Epithelial cell of esophagus (primary cell): Measurements from ENCODE around the gene RAB31.

Experiments used
- DNase-seq: peaks from one replicate; pipeline ENCODE4 v3.0.0; 2010; ENCODE audit warnings: low read depth
- H3K4me3 ChIP-seq: 2 replicates; pipeline ENCODE4 v1.5.1; 2011; ENCODE audit warnings: mild to moderate bottlenecking, low read length, control low read depth
- TF ChIP-seq, protein P1 (sequence below): IDR thresholded peaks from 2 replicates; pipeline ENCODE4 v1.5.1; 2011; ENCODE audit warnings: low read depth, mild to moderate bottlenecking, low read length, control low read depth, inconsistent platforms; ENCODE audit not compliant: insufficient read depth; ENCODE audit errors: missing control alignments

Gene RAB31

DNA sequence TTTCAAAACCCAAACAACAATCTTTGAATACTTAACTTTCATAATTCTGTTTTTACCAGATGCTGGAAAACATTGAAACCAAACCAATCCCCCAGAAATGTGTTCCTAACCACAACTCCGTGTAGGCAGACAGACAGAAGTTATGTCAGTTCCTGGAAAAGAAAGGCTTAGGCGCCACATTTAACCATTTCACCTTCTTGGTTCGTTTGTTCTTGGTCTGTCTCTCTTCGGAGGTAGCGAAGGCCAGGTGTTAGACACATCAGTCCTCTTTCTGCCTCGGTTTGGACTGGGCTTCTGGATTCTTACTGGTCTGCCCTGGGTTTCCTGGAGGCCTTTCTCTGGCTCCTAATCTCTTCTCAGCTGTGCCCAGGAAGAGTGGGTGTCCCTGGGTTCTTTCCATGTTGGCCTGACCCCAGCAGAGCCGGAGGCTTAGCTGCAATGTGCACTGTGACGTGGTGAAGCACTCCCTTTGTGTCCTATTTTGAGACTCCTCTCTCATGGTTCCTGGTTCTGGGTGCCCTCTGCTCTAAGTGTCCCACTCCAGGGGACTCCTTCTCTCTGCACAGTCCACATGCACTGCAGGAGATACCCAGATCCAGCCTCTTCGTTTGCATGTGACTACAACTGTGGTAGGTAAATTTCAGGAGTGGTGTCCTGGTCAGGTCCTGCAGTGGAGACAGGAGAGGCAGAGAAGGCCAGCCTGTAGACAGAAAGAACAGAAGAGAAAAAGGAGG, 23.1 kb upstream of the RAB31 start:
- TF ChIP-seq, protein P1, sequence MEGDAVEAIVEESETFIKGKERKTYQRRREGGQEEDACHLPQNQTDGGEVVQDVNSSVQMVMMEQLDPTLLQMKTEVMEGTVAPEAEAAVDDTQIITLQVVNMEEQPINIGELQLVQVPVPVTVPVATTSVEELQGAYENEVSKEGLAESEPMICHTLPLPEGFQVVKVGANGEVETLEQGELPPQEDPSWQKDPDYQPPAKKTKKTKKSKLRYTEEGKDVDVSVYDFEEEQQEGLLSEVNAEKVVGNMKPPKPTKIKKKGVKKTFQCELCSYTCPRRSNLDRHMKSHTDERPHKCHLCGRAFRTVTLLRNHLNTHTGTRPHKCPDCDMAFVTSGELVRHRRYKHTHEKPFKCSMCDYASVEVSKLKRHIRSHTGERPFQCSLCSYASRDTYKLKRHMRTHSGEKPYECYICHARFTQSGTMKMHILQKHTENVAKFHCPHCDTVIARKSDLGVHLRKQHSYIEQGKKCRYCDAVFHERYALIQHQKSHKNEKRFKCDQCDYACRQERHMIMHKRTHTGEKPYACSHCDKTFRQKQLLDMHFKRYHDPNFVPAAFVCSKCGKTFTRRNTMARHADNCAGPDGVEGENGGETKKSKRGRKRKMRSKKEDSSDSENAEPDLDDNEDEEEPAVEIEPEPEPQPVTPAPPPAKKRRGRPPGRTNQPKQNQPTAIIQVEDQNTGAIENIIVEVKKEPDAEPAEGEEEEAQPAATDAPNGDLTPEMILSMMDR: no peak
- no peak for DNase-seq
- no peak overlapping the region for H3K4me3 ChIP-seq

DNA sequence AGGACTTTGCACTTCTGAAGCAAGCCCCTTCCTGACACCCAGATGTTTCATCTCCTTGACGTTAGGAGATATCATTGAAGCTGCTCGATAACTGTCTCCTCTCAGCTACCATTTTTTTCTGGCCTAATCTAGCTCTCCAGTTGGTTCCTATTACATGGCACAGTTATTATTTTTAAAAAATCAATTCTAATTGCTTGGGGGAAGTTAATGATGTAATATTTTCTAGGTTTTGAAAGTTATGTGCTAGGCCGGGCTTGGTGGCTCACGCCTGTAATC, 22.5 kb upstream of the RAB31 start:
- H3K4me3 ChIP-seq: no peak overlapping the region

DNA sequence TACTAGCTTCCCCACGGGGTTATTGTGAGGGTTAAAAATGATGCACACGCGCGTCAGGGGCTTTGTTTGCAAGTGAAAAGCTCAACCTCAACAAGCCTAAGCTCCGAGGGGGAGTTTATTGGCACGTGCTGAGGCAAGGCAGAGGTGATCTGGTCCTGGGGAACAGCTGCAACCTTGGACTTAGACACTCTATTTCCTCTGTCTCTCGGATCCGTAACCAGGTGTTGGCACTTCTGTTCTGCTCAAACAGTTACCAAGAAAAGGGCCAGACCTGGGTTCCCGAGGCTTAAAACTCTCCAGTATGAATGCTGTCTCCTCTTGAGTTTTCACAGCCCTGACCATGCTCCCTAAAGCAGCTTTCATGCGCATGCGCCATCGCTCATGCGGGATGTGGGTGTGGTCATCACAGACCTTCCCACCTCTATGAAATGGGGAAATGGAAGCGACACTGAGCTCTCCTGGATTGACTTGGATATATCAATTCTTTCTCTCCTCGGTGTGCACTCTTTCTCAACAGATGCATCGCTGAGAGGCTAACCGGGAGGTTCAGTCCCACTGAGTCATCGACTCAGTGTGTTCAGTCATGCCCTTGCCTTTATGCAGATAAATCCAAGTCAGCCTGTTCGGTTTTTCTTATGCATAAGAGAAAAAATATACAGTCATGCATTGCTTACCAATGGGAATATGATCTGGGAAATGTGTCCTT, 19.9 kb upstream of the RAB31 start:
- DNase-seq: peak; percentile 98

More for the DNA sequence above, 22.5 kb upstream of the RAB31 start:
- no peak for DNase-seq
- TF ChIP-seq, protein P1: no peak

DNA sequence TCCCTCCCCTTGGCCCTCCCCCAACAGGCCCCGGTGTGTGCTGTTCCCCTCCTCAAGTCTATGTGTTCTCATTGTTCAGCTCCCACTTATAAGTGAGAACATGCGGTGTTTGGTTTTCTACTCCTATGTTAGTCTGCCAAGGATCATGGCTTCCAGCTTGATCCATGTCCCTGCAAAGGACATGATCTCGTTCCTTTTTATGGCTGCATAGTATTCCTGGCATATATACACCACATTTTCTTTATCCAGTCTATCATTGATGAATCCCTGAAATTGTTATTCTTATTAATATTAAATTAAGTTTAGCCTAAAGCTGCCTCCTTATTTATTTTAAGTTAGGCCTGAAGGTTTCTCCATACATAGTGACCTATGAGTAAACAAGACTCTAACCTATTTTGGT, 18.8 kb upstream of the RAB31 start:
- TF ChIP-seq, protein P1: no peak
- no peak for DNase-seq
- no peak overlapping the region for H3K4me3 ChIP-seq

More for the DNA sequence above, 19.9 kb upstream of the RAB31 start:
- TF ChIP-seq, protein P1: no peak
- no peak overlapping the region for H3K4me3 ChIP-seq

DNA sequence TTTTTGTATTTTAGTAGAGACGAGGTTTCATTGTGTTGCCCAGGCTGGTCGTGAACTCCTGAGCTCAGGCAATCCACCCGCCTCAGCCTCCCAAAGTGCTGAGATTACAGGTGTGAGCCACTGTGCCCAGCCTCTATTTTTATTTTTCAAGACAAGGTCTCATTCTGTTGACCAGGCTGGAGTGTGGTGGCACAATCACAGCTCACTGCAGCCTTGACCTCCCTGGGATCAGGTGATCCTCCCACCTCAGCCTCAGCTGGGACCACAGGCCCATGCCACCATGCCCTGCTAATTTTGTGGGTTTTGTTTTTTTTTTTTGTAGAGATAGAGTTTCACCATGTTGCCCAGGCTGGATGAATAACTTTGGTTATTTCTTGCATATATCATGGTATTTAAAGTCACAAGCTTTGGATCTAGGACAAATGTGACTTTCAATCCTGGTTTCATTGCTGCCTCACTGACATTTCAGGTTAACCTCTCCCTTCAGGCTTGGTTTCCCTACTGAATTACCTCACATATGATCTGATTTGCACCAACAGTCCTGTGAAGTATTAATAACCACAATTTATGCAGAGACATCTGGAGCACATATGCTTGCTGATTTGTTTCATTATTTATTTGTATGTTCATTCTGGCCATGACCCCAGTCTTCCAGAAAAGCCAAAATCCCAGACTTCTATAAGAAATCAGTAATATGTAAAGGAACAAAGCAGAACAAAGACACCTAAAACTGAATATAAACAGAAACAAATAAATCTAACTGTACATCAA, 17.5 kb upstream of the RAB31 start:
- TF ChIP-seq, protein P1: no peak
- H3K4me3 ChIP-seq: no peak overlapping the region
- DNase-seq: no peak

DNA sequence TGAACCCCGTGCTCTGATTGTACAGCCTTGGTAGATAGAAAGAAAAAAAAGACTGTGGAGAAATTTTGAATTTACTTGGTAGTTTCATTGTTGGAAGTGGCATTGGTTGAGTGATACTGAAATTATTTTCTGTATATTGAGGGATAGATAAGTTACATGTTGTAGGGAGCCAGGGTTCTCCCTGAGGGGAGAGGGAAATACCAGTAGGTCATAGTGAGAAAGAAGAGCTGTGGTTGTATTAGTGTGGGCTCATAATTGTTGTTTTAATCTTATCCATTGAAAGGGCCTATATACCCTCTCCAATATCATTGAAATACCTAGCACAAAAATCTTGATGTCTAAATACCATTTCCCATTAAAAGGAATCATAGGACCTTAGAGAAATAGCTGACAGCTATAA, 16.9 kb upstream of the RAB31 start:
- no peak for DNase-seq
- H3K4me3 ChIP-seq: no peak overlapping the region
- TF ChIP-seq, protein P1: no peak
